ENCODE measurements around the gene SEC23B. TPM values are rescaled to one million over a fixed set of nuclear protein-coding genes. Genes with fewer than 3 reads are reported as not detected.

The SEC23B gene
- total and polyA plus RNA-seq, 2 of the 8 experiments (the other 6 are each of a cell fraction or from before 2014, with no cell fraction given) = 53.3 to 62.8 TPM

GRCh38 chr20:18587665-18588573, 80.2 kb downstream of the SEC23B start, which contains the start of gene DTD1 (continued):
- TF ChIP-seq NANOG (IDR thresholded peaks at IDR 0.05; ENCODE audit: insufficient read depth, low read depth, low read length, poor library complexity, severe bottlenecking) = no peak
- no peak for TF ChIP-seq EGR1 (IDR thresholded peaks at IDR 0.05; ENCODE audit: borderline replicate concordance, low read depth, low read length)
- peak; percentile 54 for TF ChIP-seq CREB1 (IDR thresholded peaks at IDR 0.05)
- TF ChIP-seq TEAD4 (IDR thresholded peaks at IDR 0.05; ENCODE audit: low read depth, low read length) = no peak
- TF ChIP-seq HDAC2 (IDR thresholded peaks at IDR 0.05; ENCODE audit: borderline replicate concordance in 1 of 2, low read depth in 2 of 2, low read length in 2 of 2) = peak in 1 of 2 experiments; percentile 62; a peak in 1 of 4 replicates
- no peak for TF ChIP-seq TCF12 (IDR thresholded peaks at IDR 0.05; ENCODE audit: low read depth, low read length)
- TF ChIP-seq POLR2AphosphoS5 (IDR thresholded peaks at IDR 0.05; ENCODE audit: low read depth, low read length) = peak; percentile 82
- TF ChIP-seq RBBP5 (IDR thresholded peaks at IDR 0.05; ENCODE audit: borderline replicate concordance, low read depth, low read length) = peak; percentile 82; the same call in 1 of the 2 replicates
- no peak for TF ChIP-seq FOSL1 (IDR thresholded peaks at IDR 0.05; ENCODE audit: insufficient read depth, low read depth, low read length)
- TF ChIP-seq CTCF (IDR thresholded peaks at IDR 0.05; ENCODE audit: control extremely low read depth in 1 of 3, insufficient read depth in 1 of 3, low read depth in 1 of 3, low read length in 3 of 3) = peak; percentile 52 to 83 (median 80)
- TF ChIP-seq TAF1 (IDR thresholded peaks at IDR 0.05; ENCODE audit: low read depth, low read length) = peak; percentile 77
- TF ChIP-seq KDM5A (IDR thresholded peaks at IDR 0.05; ENCODE audit: low read length) = no peak
- peak; percentile 79; the same call in 1 of the 2 replicates for TF ChIP-seq GABPA (IDR thresholded peaks at IDR 0.05; ENCODE audit: borderline replicate concordance, insufficient read depth, low read length)
- no peak for TF ChIP-seq SIX5 (IDR thresholded peaks at IDR 0.05; ENCODE audit: low read depth, low read length)
- peak; percentile 72 for TF ChIP-seq ASH2L (IDR thresholded peaks at IDR 0.05; ENCODE audit: low read length)
- no peak for TF ChIP-seq SRF (IDR thresholded peaks at IDR 0.05; ENCODE audit: low read depth, low read length)
- TF ChIP-seq TAF7 (optimal IDR thresholded peaks at IDR 0.05; ENCODE audit: borderline replicate concordance, low read depth, low read length) = no peak
- peak; percentile 33 for TF ChIP-seq TBP (IDR thresholded peaks at IDR 0.05; ENCODE audit: low read depth, low read length)
- peak in 1 of 2 experiments; percentile 21; a peak in 1 of 4 replicates for TF ChIP-seq RAD21 (IDR thresholded peaks at IDR 0.05 in 1 of 2, conservative IDR thresholded peaks at IDR 0.05 in 1 of 2; ENCODE audit: low read depth in 2 of 2, low read length in 2 of 2)
- peak; percentile 84 for TF ChIP-seq YY1 (IDR thresholded peaks at IDR 0.05; ENCODE audit: low read depth, low read length)
- peak; percentile 82 for TF ChIP-seq PHF8 (conservative IDR thresholded peaks at IDR 0.05; ENCODE audit: low read depth, low read length)

All from H1 (cell line).